Measurements from ENCODE around the gene SPON2.

Gene SPON2

DNA sequence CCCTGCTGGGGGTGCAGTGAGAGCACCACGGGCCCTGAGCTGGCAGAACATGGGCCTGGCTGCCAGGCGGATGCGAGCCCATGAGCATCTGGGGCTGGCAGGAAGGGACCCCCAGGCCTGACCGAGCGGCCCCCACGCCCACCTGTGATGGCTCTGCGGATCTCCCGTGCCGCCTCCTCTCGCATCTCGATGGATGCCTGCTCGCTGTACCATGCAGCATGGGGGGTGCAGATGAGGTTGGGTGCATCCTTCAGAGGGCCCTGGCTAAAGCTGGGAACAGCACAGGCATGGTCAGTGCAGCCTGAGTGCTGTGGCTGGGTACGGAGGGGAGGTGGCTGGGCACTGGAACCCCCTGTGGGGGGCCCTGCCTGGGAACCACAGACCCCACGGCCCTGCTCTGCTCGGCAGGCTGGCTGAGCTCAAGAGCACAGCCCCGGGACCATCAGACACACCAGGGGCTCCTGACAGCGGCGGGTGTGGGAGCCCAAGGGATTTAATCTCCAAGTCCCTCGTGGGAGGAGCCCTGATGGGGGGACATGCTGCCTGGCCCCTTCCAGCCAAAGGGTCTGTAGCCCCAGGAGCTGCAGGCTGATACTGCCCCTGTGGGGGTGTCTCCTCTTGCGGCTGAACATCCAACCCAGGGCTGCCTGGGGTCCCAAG lies 41.1 kb upstream of the SPON2 start:
- H3K36me3 ChIP-seq: peaks cover 38 to 67% (median 55%) of the 10 kb centered on the region in 3 donors
- H3K4me1 ChIP-seq: peaks cover 10 to 41% (median 38%) of the 10 kb centered on the region in 4 donors
- intact Hi-C loops (cut with DNase I; ENCODE audit: low total_unique reads): no loop called here

DNA sequence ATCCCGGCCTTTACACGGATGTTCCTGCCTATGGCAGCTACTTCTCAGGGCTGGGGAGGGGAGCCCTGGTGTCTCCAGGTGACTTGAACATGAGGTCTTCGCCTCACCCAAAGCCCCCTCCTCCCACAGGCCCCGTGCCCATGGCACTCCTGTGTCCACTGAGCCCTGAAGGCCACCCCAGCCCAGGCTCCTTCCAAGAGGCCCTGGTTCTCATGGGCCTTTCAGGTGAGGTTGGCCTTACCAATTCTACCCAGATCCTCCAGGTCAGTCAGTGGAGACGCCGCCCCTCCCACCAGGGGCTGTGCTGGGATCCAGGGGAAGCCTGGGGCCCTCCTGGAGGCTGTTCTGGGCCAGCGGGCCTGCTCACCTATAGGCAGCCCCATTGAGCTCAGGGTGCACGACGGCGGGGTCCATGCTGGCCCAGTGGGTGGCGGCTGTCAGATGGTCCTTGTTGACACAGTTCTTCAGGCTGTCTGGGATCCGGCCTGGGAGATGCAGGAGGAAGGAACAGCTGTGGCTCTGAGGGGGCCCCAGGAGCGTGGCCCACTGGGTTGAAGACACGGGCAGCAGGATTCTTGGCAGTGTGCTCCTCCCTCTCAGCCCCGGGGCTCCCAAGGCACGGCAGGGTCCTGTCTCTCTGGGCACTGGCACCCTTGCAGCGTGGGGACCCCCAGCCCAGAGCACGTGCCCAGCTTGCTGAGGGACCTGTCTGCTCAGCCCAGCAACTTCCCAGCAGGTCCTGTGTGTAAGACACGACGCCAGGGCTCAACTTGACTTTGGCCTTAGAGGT lies 40.4 kb upstream of the SPON2 start:
- DNase-seq: no peak
- peaks cover 38 to 61% (median 50%) of the 10 kb centered on the region in 3 donors for H3K36me3 ChIP-seq
- peak overlapping the region; percentile 55 to 75 for H3K27ac ChIP-seq
- intact Hi-C loops (cut with DNase I; ENCODE audit: low total_unique reads): no loop called here
- no peaks in the 10 kb centered on the region for H3K9me3 ChIP-seq
- no peak for TF ChIP-seq CTCF (IDR thresholded peaks at IDR 0.05)
- peaks cover 10 to 48% (median 46%) of the 10 kb centered on the region in 4 donors for H3K4me1 ChIP-seq
- H3K4me3 ChIP-seq: no peak overlapping the region
- no peaks in the 10 kb centered on the region for H3K27me3 ChIP-seq

More for the DNA sequence above, 41.1 kb upstream of the SPON2 start:
- no peak overlapping the region for H3K4me3 ChIP-seq
- no peak for TF ChIP-seq CTCF (IDR thresholded peaks at IDR 0.05)
- no peaks in the 10 kb centered on the region for H3K9me3 ChIP-seq
- DNase-seq: no peak
- H3K27me3 ChIP-seq: no peaks in the 10 kb centered on the region
- H3K27ac ChIP-seq: no peak overlapping the region

- no peaks in the 10 kb centered on the region for H3K9me3 ChIP-seq
- peak overlapping the region; percentile 55 to 75 for H3K27ac ChIP-seq
- H3K36me3 ChIP-seq: peaks cover 38 to 56% (median 50%) of the 10 kb centered on the region in 3 donors
- peaks cover 10 to 51% (median 48%) of the 10 kb centered on the region in 4 donors for H3K4me1 ChIP-seq
- no peak for TF ChIP-seq CTCF (IDR thresholded peaks at IDR 0.05)
- no peak for DNase-seq
- H3K27me3 ChIP-seq: no peaks in the 10 kb centered on the region
- intact Hi-C loops (cut with DNase I; ENCODE audit: low total_unique reads): no loop called here
- H3K4me3 ChIP-seq: no peak overlapping the region
Measured at GRCh38 chr4:1211891-1212545, 39.6 kb upstream of the SPON2 start.

DNA sequence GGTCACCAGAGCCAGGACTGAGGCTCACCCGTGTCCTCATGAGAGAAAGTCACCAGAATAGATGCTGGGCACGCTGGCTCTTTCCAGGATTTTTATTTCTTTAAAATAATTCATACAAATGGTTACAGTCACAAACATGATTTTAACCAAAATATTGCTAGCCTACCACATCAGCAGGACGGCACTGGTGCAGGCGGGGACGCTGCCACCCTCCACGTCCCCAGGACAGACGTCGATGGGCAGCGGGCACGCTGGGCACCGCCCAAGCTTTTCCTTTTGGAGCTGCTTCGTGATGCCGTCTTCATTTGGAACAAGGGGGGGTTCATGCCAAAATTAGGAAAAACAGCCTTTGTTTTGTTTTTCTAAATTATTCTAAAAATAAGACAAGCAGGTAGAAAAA lies 39.0 kb upstream of the SPON2 start:
- Histone ChIP-seq H3K36me3 (peaks cover 38 to 50% (median 45%) of the 10 kb centered on the region in 3 donors), H3K27ac (peak overlapping the region; percentile 26 to 75), H3K27me3 (no peaks in the 10 kb centered on the region), H3K9me3 (no peaks in the 10 kb centered on the region), H3K4me1 (peaks cover 10 to 51% (median 48%) of the 10 kb centered on the region in 4 donors), H3K4me3 (no peak overlapping the region)
- TF ChIP-seq CTCF (IDR thresholded peaks at IDR 0.05): no peak
- intact Hi-C loops (cut with DNase I; ENCODE audit: low total_unique reads): no loop called here
- DNase-seq: no peak

- H3K27ac ChIP-seq: peak overlapping the region; percentile 26 to 75
- intact Hi-C loops (cut with DNase I; ENCODE audit: low total_unique reads): no loop called here
- peak in 1 of 2 donors; percentile 17 for DNase-seq
- no peak for TF ChIP-seq CTCF (IDR thresholded peaks at IDR 0.05)
- peaks cover 10 to 51% (median 48%) of the 10 kb centered on the region in 4 donors for H3K4me1 ChIP-seq
- no peaks in the 10 kb centered on the region for H3K9me3 ChIP-seq
- H3K36me3 ChIP-seq: peaks cover 38 to 46% (median 41%) of the 10 kb centered on the region in 3 donors
- no peaks in the 10 kb centered on the region for H3K27me3 ChIP-seq
- H3K4me3 ChIP-seq: no peak overlapping the region
Measured at GRCh38 chr4:1210971-1211370, 38.6 kb upstream of the SPON2 start.
